Stomach (tissue), 9 donors: ENCODE results near the gene APCDD1L. TPM values are rescaled to one million over a fixed set of nuclear protein-coding genes. Genes with fewer than 3 reads are reported as not detected.

Source experiments
- DNase-seq, 2 donors: peaks; one replicate each; pipeline versions ENCODE4 v3.0.0 to v3.0.0-alpha.2; 2013 to 2019
- H3K27ac ChIP-seq, 5 donors: fragments of 200-600 bp in 4 of 5; sonication (generic) in 4 of 5; one replicate each; pipeline ENCODE4 v1.5.1; 2013 to 2019; ENCODE audit warnings: mild to moderate bottlenecking in 1 of 5, moderate library complexity in 1 of 5
- H3K27me3 ChIP-seq, 3 donors: fragments of 200-600 bp; sonication (generic); one replicate each; pipeline ENCODE4 v1.5.1; 2017 to 2019; ENCODE audit warnings: mixed run types in 1 of 3
- H3K36me3 ChIP-seq, 4 donors: fragments of 200-600 bp; sonication (generic); 1 replicate in 3 of 4; 2 replicates in 1 of 4; pipeline ENCODE4 v1.5.1; 2016 to 2019
- H3K4me1 ChIP-seq, 4 donors: fragments of 200-600 bp; sonication (generic); one replicate each; pipeline ENCODE4 v1.5.1; 2016 to 2019
- H3K4me3 ChIP-seq, 4 donors: fragments of 200-600 bp; sonication (generic) in 3 of 4; one replicate each; pipeline ENCODE4 v1.5.1; 2016 to 2019; ENCODE audit warnings: mild to moderate bottlenecking in 1 of 4
- H3K9me3 ChIP-seq, 4 donors: fragments of 200-600 bp; sonication (generic); one replicate each; pipeline ENCODE4 v1.5.1; 2016 to 2019
- EP300 ChIP-seq: sonication (generic); formaldehyde crosslinking; IDR thresholded peaks from one replicate; pipeline ENCODE4 v1.6.1; 2017; ENCODE audit warnings: antibody characterized with exemption
- POLR2A ChIP-seq, 4 donors: fragments of 450-650 bp; IDR thresholded peaks; one replicate each; pipeline ENCODE4 v1.6.1; 2016; ENCODE audit warnings: antibody characterized with exemption in 4 of 4, control low read depth in 2 of 4, mild to moderate bottlenecking in 1 of 4, moderate library complexity in 1 of 4
- POLR2AphosphoS5 ChIP-seq, 3 donors: sonication (generic); formaldehyde crosslinking; IDR thresholded peaks; one replicate each; pipeline ENCODE4 v1.6.1; 2016; ENCODE audit warnings: antibody characterized with exemption in 3 of 3
- WGBS, 5 donors: extraction: QIAGEN DNeasy Blood & Tissue Kit in 3 of 5; methylation state at CpG; one replicate each; pipeline versions ENCODE4 v1.1.5 to v1.1.7; 2013 to 2018; 5-methylcytosine and 5-hydroxymethylcytosine counted together
- intact Hi-C: fragments of 100-400 bp; cut with DNase I; formaldehyde crosslinking; loops from one replicate; pipeline ENCODE4 v1.15.1; 2023; ENCODE audit warnings: low total_unique reads
- polyA plus RNA-seq, 3 donors: library from polyadenylated mRNA; stranded (reverse); fragments of 200-250 nt; gene quantifications; one replicate each; pipeline ENCODE4 v1.2.3, GENCODE V29; 2013
- total RNA-seq, 5 donors: library from RNA; depleted of rRNA; stranded (reverse); fragments of >200 nt; gene quantifications; one replicate each; pipeline versions ENCODE4 v1.1.0 to v1.2.3, GENCODE V29; 2014 to 2016
- TF ChIP-seq, protein P1 (sequence below), 7 experiments: fragments of 450-650 bp in 4 of 7; fragments of 200-600 bp in 3 of 7; sonication (generic) in 3 of 7; IDR thresholded peaks; one replicate each; pipeline ENCODE4 v1.5.1; 2016 to 2019; ENCODE audit warnings: antibody characterized with exemption in 7 of 7, control low read depth in 2 of 7, mild to moderate bottlenecking in 1 of 7
- donor health status: healthy with polysubstance abuse.
- donor health status: Bipolar disorder and iron deficiency.
- donor health status: healthy.

Gene APCDD1L
- total and polyA plus RNA-seq, 8 donors: 0.12 to 2.0 (median 0.85) TPM; not detected in 4

- Histone ChIP-seq H3K27me3 (no peaks in the 10 kb centered on the region), H3K4me1 (peaks cover 1 to 4% (median 4%) of the 10 kb centered on the region in 4 donors), H3K9me3 (peaks cover 8 to 64% (median 56%) of the 10 kb centered on the region in 4 donors), H3K4me3 (no peak overlapping the region), H3K27ac (no peak overlapping the region), H3K36me3 (no peaks in the 10 kb centered on the region)
- TF ChIP-seq POLR2AphosphoS5 (IDR thresholded peaks at IDR 0.05) (no peak), POLR2A (IDR thresholded peaks at IDR 0.05) (no peak)
- TF ChIP-seq, protein P1, sequence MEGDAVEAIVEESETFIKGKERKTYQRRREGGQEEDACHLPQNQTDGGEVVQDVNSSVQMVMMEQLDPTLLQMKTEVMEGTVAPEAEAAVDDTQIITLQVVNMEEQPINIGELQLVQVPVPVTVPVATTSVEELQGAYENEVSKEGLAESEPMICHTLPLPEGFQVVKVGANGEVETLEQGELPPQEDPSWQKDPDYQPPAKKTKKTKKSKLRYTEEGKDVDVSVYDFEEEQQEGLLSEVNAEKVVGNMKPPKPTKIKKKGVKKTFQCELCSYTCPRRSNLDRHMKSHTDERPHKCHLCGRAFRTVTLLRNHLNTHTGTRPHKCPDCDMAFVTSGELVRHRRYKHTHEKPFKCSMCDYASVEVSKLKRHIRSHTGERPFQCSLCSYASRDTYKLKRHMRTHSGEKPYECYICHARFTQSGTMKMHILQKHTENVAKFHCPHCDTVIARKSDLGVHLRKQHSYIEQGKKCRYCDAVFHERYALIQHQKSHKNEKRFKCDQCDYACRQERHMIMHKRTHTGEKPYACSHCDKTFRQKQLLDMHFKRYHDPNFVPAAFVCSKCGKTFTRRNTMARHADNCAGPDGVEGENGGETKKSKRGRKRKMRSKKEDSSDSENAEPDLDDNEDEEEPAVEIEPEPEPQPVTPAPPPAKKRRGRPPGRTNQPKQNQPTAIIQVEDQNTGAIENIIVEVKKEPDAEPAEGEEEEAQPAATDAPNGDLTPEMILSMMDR (IDR thresholded peaks at IDR 0.05): no peak
- WGBS, 5 donors: 90 to 96% (median 96%) methylated on average over 1 of the region's 1 CpG
- DNase-seq: no peak
- intact Hi-C loops: no loop called here
Observed at GRCh38 chr20:58528412-58528811, 13.2 kb upstream of the APCDD1L start.

DNA sequence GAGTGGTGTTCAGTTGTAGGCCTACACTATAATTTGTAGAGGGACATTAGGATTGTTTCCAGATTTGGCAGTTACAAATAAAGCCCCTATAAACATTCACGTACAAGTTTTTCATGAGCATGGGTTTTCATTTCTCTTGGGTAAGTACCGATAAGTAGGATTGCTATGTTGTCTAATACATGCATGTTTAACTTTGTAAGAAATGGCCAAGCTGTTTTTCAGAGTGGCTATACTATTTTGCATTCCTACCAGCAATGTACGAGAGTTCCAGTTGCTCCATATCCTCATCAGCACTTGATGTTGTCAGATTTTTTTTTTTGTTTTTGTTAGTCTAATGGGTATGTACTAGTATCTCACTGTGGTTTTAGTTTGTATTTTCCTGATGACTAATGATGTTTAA is 11.2 kb upstream of the APCDD1L start:
- Histone ChIP-seq H3K4me3 (no peak overlapping the region), H3K27me3 (peaks cover 0 to 5% (median 0%) of the 10 kb centered on the region in 3 donors), H3K9me3 (peaks cover 0 to 50% (median 38%) of the 10 kb centered on the region in 4 donors), H3K36me3 (no peaks in the 10 kb centered on the region), H3K4me1 (peaks cover 7 to 15% (median 12%) of the 10 kb centered on the region in 4 donors), H3K27ac (no peak overlapping the region)
- intact Hi-C loops: no loop called here
- DNase-seq: no peak
- WGBS, 5 donors: 79 to 100% (median 96%) methylated on average over 3 of the region's 3 CpGs
- TF ChIP-seq EP300 (no peak), POLR2A (IDR thresholded peaks at IDR 0.05) (no peak), POLR2AphosphoS5 (IDR thresholded peaks at IDR 0.05) (no peak)
- TF ChIP-seq, protein P1 (IDR thresholded peaks at IDR 0.05): no peak

DNA sequence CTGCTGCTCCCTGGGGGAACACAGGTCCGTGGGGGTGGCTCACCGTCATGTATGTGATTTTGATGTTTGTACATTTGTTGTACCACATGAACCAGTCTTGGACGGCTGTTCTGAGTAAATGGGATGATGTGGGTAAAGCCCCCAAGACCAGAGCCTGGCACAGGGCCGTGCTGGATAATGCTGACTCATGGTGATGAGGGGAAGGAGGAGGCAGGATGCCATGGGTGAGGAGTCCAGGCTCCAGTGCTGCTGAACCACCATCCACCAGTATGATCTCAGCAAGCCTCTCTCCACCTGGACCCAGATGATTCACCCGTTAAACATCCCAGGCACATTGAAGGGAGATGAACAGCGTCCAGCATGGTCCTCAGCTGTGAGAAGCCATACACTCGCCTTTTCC is 9.6 kb upstream of the APCDD1L start:
- DNase-seq: no peak
- no peak overlapping the region for H3K27ac ChIP-seq
- peaks cover 0 to 12% (median 0%) of the 10 kb centered on the region in 3 donors for H3K27me3 ChIP-seq
- peaks cover 0 to 34% (median 28%) of the 10 kb centered on the region in 4 donors for H3K9me3 ChIP-seq
- H3K4me3 ChIP-seq: no peak overlapping the region
- intact Hi-C loops: no loop called here
- TF ChIP-seq POLR2AphosphoS5 (IDR thresholded peaks at IDR 0.05) (no peak), POLR2A (IDR thresholded peaks at IDR 0.05) (no peak), EP300 (no peak)
- TF ChIP-seq, protein P1 (IDR thresholded peaks at IDR 0.05): no peak
- peaks cover 7 to 15% (median 12%) of the 10 kb centered on the region in 4 donors for H3K4me1 ChIP-seq
- H3K36me3 ChIP-seq: no peaks in the 10 kb centered on the region
- WGBS, 5 donors: 75 to 88% (median 79%) methylated on average over 7 of the region's 7 CpGs

DNA sequence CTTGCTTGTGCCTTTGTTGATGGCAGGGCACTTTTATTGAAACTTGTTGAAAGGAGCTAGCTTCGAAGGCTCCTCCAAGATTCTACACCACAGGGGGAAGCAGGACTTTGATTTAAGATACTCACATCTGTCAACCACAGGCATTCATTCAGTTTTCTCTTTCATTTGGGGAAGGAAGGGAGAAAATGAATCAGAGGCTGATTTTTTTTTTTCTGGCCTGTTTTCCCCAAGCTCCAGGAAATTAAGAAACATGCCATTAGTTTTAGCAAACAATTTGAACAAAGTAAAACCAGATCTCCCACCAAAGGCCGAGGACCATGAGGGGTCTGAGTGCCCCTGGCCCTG is 8.7 kb upstream of the APCDD1L start:
- TF ChIP-seq, protein P1 (IDR thresholded peaks at IDR 0.05): no peak
- Histone ChIP-seq H3K27me3 (peaks cover 0 to 20% (median 0%) of the 10 kb centered on the region in 3 donors), H3K36me3 (no peaks in the 10 kb centered on the region), H3K4me1 (peaks cover 7 to 15% (median 12%) of the 10 kb centered on the region in 4 donors), H3K9me3 (peaks cover 0 to 29% (median 22%) of the 10 kb centered on the region in 4 donors), H3K4me3 (no peak overlapping the region), H3K27ac (no peak overlapping the region)
- intact Hi-C loops: no loop called here
- 53 to 64% (median 61%) methylated on average over 2 of the region's 2 CpGs for WGBS, 5 donors
- no peak for DNase-seq
